Loucy (cell line): ENCODE data around the gene SLC25A27.

Source experiments
- H2AFZ ChIP-seq: fragments of 200-600 bp; sonication (generic); 2 replicates; pipeline ENCODE4 v1.6.0; 2016; ENCODE audit warnings: antibody characterized with exemption, mild to moderate bottlenecking, low read length, moderate library complexity
- H3F3A ChIP-seq: fragments of 200-600 bp; 2 replicates; pipeline ENCODE4 v1.6.0; 2016; ENCODE audit warnings: antibody characterized with exemption, low read depth, mild to moderate bottlenecking
- H3K27me3 ChIP-seq: fragments of 200-600 bp; sonication (generic); 2 replicates; pipeline ENCODE4 v1.6.1; 2014; ENCODE audit warnings: low read length, mild to moderate bottlenecking; ENCODE audit not compliant: insufficient read depth, poor library complexity, severe bottlenecking
- H3K36me3 ChIP-seq: fragments of 200-600 bp; sonication (generic); 2 replicates; pipeline ENCODE4 v1.6.1; 2016; ENCODE audit warnings: low read length; ENCODE audit not compliant: insufficient read depth
- H3K4me1 ChIP-seq: fragments of 200-600 bp; sonication (generic); 2 replicates; pipeline ENCODE4 v1.5.1; 2014; ENCODE audit warnings: low read length, mild to moderate bottlenecking; ENCODE audit not compliant: insufficient read depth, poor library complexity, severe bottlenecking
- H3K4me2 ChIP-seq: fragments of 200-600 bp; sonication (generic); 2 replicates; pipeline ENCODE4 v1.6.0; 2014; ENCODE audit warnings: antibody characterized with exemption, low read length, low read depth, mild to moderate bottlenecking; ENCODE audit not compliant: poor library complexity, severe bottlenecking
- H3K4me3 ChIP-seq: fragments of 200-600 bp; sonication (generic); 2 replicates; pipeline ENCODE4 v1.5.1; 2014; ENCODE audit warnings: low read length, mild to moderate bottlenecking, mixed read lengths; ENCODE audit not compliant: poor library complexity, severe bottlenecking
- H3K79me2 ChIP-seq: fragments of 200-600 bp; sonication (generic); 2 replicates; pipeline ENCODE4 v1.6.1; 2014; ENCODE audit warnings: low read length; ENCODE audit not compliant: insufficient read depth
- H3K9ac ChIP-seq: fragments of 200-600 bp; sonication (generic); 2 replicates; pipeline ENCODE4 v1.6.0; 2014; ENCODE audit warnings: mild to moderate bottlenecking, low read depth, low read length, moderate library complexity; ENCODE audit not compliant: poor library complexity, severe bottlenecking
- H3K9me2 ChIP-seq: fragments of 200-600 bp; sonication (generic); replicated peaks from 2 replicates; pipeline ENCODE4 v1.6.1; 2016; ENCODE audit warnings: low read depth, low read length, mixed read lengths
- H3K9me3 ChIP-seq: fragments of 200-600 bp; sonication (generic); 2 replicates; pipeline ENCODE4 v1.6.1; 2014; ENCODE audit warnings: mild to moderate bottlenecking, antibody characterized with exemption, low read length, low read depth; ENCODE audit not compliant: insufficient read depth
- H4K20me1 ChIP-seq: fragments of 200-600 bp; sonication (generic); 2 replicates; pipeline ENCODE4 v1.6.0; 2014; ENCODE audit warnings: antibody characterized with exemption, low read length, mild to moderate bottlenecking; ENCODE audit not compliant: insufficient read depth, poor library complexity, severe bottlenecking
- EZH2phosphoT487 ChIP-seq: fragments of 200-600 bp; IDR thresholded peaks from 2 replicates; pipeline ENCODE4 v1.6.1; 2018; ENCODE audit warnings: antibody characterized with exemption, mild to moderate bottlenecking, moderate library complexity, borderline replicate concordance
- TF ChIP-seq, protein P1 (sequence below): fragments of 200-600 bp; sonication (generic); conservative IDR thresholded peaks from 2 replicates; pipeline ENCODE4 v1.5.1; 2014; ENCODE audit warnings: mild to moderate bottlenecking, antibody characterized with exemption, low read length

SLC25A27 gene

DNA sequence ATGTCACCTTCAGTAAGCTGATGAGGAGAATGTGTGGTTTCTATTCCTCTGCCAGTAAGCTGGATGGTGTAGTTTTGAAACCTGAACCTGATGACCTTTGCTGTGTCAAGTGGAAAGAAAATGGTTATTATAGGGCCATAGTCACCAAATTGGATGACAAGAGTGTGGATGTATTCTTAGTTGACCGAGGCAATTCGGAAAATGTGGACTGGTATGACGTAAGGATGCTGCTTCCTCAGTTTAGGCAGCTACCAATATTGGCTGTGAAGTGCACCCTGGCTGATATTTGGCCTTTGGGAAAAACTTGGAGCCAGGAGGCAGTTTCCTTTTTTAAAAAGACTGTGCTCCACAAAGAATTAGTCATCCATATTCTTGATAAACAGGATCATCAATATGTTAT lies 36.9 kb downstream of the SLC25A27 start:
- TF ChIP-seq, protein P1, sequence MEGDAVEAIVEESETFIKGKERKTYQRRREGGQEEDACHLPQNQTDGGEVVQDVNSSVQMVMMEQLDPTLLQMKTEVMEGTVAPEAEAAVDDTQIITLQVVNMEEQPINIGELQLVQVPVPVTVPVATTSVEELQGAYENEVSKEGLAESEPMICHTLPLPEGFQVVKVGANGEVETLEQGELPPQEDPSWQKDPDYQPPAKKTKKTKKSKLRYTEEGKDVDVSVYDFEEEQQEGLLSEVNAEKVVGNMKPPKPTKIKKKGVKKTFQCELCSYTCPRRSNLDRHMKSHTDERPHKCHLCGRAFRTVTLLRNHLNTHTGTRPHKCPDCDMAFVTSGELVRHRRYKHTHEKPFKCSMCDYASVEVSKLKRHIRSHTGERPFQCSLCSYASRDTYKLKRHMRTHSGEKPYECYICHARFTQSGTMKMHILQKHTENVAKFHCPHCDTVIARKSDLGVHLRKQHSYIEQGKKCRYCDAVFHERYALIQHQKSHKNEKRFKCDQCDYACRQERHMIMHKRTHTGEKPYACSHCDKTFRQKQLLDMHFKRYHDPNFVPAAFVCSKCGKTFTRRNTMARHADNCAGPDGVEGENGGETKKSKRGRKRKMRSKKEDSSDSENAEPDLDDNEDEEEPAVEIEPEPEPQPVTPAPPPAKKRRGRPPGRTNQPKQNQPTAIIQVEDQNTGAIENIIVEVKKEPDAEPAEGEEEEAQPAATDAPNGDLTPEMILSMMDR, result no peak
- no peak for TF ChIP-seq EZH2phosphoT487
- H3K79me2 ChIP-seq, result no peaks in the 10 kb centered on the region
- no peaks in the 10 kb centered on the region for H4K20me1 ChIP-seq
- H3K9me2 ChIP-seq, result no peaks in the 10 kb centered on the region
- H3K9me3 ChIP-seq, result no peaks in the 10 kb centered on the region
- H3K27me3 ChIP-seq, result no peaks in the 10 kb centered on the region
- H3K4me3 ChIP-seq, result no peak overlapping the region
- H3K4me1 ChIP-seq, result no peaks in the 10 kb centered on the region
- no peaks in the 10 kb centered on the region for H3F3A ChIP-seq
- H3K9ac ChIP-seq, result no peak overlapping the region
- H3K4me2 ChIP-seq, result no peak overlapping the region
- no peak overlapping the region for H2AFZ ChIP-seq
- H3K36me3 ChIP-seq, result no peaks in the 10 kb centered on the region

DNA sequence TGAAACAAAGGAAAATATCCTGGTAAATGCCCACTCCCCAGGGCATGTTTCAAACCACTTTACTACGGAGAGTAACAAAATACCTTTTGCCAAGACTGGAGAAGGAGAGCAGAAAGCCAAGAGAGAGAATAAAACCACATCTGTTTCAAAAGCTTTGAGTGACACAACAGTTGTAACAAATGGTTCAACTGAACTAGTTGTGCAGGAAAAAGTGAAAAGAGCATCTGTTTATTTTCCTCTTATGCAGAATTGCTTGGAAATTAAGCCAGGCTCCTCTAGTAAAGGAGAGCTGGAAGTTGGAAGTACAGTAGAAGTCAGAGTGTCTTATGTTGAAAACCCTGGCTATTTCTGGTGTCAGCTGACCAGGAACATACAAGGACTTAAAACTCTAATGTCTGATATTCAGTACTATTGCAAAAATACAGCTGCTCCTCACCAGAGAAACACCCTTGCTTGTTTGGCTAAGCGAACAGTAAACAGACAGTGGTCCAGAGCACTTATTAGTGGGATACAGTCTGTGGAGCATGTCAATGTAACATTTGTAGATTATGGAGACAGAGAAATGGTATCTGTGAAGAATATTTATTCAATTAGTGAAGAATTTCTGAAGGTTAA lies 37.5 kb downstream of the SLC25A27 start:
- H3F3A ChIP-seq, result no peaks in the 10 kb centered on the region
- no peaks in the 10 kb centered on the region for H4K20me1 ChIP-seq
- no peaks in the 10 kb centered on the region for H3K79me2 ChIP-seq
- TF ChIP-seq, protein P1, result no peak
- no peak for TF ChIP-seq EZH2phosphoT487
- no peaks in the 10 kb centered on the region for H3K36me3 ChIP-seq
- no peak overlapping the region for H3K4me2 ChIP-seq
- H3K4me3 ChIP-seq, result no peak overlapping the region
- H3K4me1 ChIP-seq, result no peaks in the 10 kb centered on the region
- H2AFZ ChIP-seq, result no peak overlapping the region
- no peaks in the 10 kb centered on the region for H3K9me3 ChIP-seq
- H3K9ac ChIP-seq, result no peak overlapping the region
- H3K9me2 ChIP-seq, result no peaks in the 10 kb centered on the region
- H3K27me3 ChIP-seq, result no peaks in the 10 kb centered on the region

DNA sequence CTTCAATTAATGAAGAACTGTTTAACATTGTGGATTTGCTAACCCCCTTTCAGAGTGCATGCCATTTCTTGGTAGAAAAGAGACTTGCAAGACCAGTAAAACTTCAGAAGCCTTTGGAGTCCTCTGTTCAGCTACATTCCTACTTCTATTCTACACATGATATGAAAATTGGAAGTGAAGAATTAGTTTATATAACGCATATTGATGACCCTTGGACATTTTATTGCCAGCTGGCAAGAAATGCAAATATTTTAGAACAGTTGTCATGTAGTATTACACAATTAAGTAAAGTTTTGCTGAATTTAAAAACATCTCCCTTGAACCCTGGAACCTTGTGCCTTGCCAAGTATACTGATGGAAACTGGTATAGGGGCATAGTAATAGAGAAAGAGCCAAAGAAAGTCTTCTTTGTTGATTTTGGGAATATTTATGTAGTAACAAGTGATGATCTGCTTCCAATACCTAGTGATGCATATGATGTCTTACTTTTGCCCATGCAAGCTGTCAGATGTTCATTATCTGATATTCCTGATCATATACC lies 38.2 kb downstream of the SLC25A27 start:
- Histone ChIP-seq H3K27me3 (no peaks in the 10 kb centered on the region), H3F3A (no peaks in the 10 kb centered on the region), H4K20me1 (no peaks in the 10 kb centered on the region), H3K79me2 (no peaks in the 10 kb centered on the region), H3K9me3 (no peaks in the 10 kb centered on the region), H3K9me2 (no peaks in the 10 kb centered on the region), H3K4me2 (no peak overlapping the region), H3K36me3 (no peaks in the 10 kb centered on the region), H3K4me1 (no peaks in the 10 kb centered on the region), H3K9ac (no peak overlapping the region), H2AFZ (no peak overlapping the region), H3K4me3 (no peak overlapping the region)
- no peak for TF ChIP-seq EZH2phosphoT487
- TF ChIP-seq, protein P1, result no peak
